Thyroid gland (tissue), 4 donors: ENCODE measurements around the gene PTPN13. TPM values are rescaled to one million over a fixed set of nuclear protein-coding genes. Genes with fewer than 3 reads are reported as not detected.

Source experiments
- DNase-seq, 2 donors: peaks; one replicate each; pipeline ENCODE4 v3.0.0-alpha.2; 2019
- H3K27ac ChIP-seq, 3 donors: fragments of 200-600 bp; sonication (generic); 1 replicate in 2 of 3; 2 replicates in 1 of 3; pipeline ENCODE4 v1.5.1; 2016 to 2019; ENCODE audit warnings: mild to moderate bottlenecking in 1 of 3, moderate library complexity in 1 of 3
- H3K27me3 ChIP-seq: fragments of 200-600 bp; sonication (generic); one replicate; pipeline ENCODE4 v1.5.1; 2019
- H3K36me3 ChIP-seq, 2 donors: fragments of 200-600 bp; sonication (generic); one replicate each; pipeline ENCODE4 v1.5.1; 2016 to 2019
- H3K4me1 ChIP-seq, 2 donors: fragments of 200-600 bp; sonication (generic); one replicate each; pipeline ENCODE4 v1.5.1; 2017 to 2019
- H3K4me3 ChIP-seq, 3 donors: fragments of 200-600 bp; sonication (generic); replicated peaks in 1 of 3; 1 replicate in 2 of 3; 2 replicates in 1 of 3; pipeline ENCODE4 v1.5.1; 2016; ENCODE audit warnings: mild to moderate bottlenecking in 1 of 3
- H3K9me3 ChIP-seq: fragments of 200-600 bp; sonication (generic); one replicate; pipeline ENCODE4 v1.5.1; 2017
- POLR2A ChIP-seq, 2 donors: fragments of 450-650 bp; IDR thresholded peaks; one replicate each; pipeline ENCODE4 v1.6.1; 2017; ENCODE audit warnings: antibody characterized with exemption in 2 of 2, mild to moderate bottlenecking in 2 of 2, moderate library complexity in 1 of 2
- WGBS, 2 donors: methylation state at CpG; one replicate each; pipeline ENCODE4 v1.1.5; 2017; 5-methylcytosine and 5-hydroxymethylcytosine counted together
- intact Hi-C: fragments of 100-400 bp; cut with DNase I; formaldehyde crosslinking; loops from one replicate; pipeline ENCODE4 v1.15.1; 2023
- total RNA-seq, 4 donors: library from RNA; depleted of rRNA; stranded (reverse); fragments of >200 nt; gene quantifications; one replicate each; pipeline ENCODE4 v1.2.3, GENCODE V29; 2016
- TF ChIP-seq, protein P1 (sequence below), 6 experiments: fragments of 200-600 bp in 3 of 6; fragments of 450-650 bp in 3 of 6; sonication (generic) in 3 of 6; IDR thresholded peaks; one replicate each; pipeline ENCODE4 v1.5.1; 2016 to 2019; ENCODE audit warnings: antibody characterized with exemption in 6 of 6, mild to moderate bottlenecking in 2 of 6, inconsistent platforms in 1 of 6, moderate library complexity in 1 of 6

Gene PTPN13
- total RNA-seq, 4 donors from 2014 or later: 49.7 to 89.5 (median 64.0) TPM

DNA sequence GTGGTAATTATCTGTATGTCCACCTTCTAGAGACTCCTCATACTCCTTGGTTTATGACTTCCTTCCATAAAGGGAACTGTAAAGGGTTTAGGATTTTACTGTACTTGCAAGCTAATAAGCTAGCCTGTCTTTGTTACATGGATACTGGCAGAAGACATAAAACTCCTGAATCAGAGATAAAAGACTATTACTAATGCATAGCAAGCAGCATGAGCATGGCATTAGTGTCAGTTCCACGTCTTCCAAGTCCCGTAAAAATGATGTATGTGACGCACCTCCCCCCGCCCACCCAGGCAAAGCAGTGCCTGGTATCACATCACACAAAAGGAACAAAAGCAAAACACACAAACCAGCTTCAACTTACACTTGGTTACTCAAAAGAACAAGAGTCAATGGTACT, 184.1 kb downstream of the PTPN13 start:
- no peak for TF ChIP-seq POLR2A (IDR thresholded peaks at IDR 0.05)
- Histone ChIP-seq H3K27ac (no peak overlapping the region), H3K4me3 (no peak overlapping the region), H3K4me1 (no peaks in the 10 kb centered on the region), H3K27me3 (no peaks in the 10 kb centered on the region), H3K9me3 (no peaks in the 10 kb centered on the region), H3K36me3 (peaks cover 0 to 10% of the 10 kb centered on the region in 2 donors)
- 94 to 99% methylated on average over 4 of the region's 4 CpGs for WGBS, 2 donors
- DNase-seq: no peak
- intact Hi-C loops: loop anchor here (10.0 kb wide), 1 partner anchor 283 kb away; no protein-coding TSS in a partner anchor

DNA sequence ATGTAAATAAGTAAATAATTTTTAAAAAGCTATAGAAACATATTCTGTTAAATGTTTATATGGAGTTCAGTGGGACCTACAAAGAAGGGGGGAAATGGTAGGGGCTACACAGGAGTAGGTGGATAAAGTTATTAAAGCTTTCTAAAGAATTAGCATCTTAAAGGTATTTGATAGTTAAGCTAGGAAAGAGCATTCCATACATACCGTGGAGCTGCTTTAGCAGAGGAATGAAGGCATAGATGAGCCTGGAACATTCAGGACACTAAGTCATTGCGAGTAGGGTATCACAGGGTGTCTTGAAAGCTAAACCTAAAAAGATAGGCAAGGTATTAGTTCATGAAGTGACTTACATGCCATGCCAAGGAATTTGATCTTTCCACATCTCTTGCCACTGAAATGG, 194.7 kb downstream of the PTPN13 start:
- TF ChIP-seq POLR2A (IDR thresholded peaks at IDR 0.05): no peak
- TF ChIP-seq, protein P1, sequence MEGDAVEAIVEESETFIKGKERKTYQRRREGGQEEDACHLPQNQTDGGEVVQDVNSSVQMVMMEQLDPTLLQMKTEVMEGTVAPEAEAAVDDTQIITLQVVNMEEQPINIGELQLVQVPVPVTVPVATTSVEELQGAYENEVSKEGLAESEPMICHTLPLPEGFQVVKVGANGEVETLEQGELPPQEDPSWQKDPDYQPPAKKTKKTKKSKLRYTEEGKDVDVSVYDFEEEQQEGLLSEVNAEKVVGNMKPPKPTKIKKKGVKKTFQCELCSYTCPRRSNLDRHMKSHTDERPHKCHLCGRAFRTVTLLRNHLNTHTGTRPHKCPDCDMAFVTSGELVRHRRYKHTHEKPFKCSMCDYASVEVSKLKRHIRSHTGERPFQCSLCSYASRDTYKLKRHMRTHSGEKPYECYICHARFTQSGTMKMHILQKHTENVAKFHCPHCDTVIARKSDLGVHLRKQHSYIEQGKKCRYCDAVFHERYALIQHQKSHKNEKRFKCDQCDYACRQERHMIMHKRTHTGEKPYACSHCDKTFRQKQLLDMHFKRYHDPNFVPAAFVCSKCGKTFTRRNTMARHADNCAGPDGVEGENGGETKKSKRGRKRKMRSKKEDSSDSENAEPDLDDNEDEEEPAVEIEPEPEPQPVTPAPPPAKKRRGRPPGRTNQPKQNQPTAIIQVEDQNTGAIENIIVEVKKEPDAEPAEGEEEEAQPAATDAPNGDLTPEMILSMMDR (IDR thresholded peaks at IDR 0.05): no peak
- Histone ChIP-seq H3K9me3 (no peaks in the 10 kb centered on the region), H3K27ac (no peak overlapping the region), H3K4me1 (no peaks in the 10 kb centered on the region), H3K4me3 (no peak overlapping the region), H3K36me3 (peaks cover 7 to 18% of the 10 kb centered on the region in 2 donors), H3K27me3 (no peaks in the 10 kb centered on the region)
- WGBS, 2 donors: 62 to 91% methylated on average over 2 of the region's 2 CpGs
- intact Hi-C loops: no loop called here
- DNase-seq: no peak

DNA sequence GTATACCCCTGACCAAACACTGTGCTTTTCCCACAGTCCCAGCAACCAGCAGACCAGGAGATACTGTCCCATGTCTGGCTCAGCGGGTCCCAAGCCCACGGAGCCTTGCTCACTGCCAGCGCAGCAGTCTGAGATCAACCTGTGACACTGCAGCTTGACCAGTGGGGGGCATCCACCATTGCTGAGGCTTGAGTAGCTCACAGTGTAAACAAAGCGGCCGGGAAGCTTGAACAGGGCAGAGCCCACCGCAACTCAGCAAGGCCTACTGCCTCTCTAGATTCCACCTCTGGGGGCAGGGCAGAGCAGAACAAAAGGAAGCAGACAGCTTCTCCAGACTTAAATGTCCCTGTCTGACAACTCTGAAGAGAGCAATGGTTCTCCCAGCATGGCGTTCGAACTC, 197.0 kb downstream of the PTPN13 start:
- WGBS, 2 donors: 90% methylated on average over 8 of the region's 8 CpGs; no CpG with 5 or more reads in 1 of the 2 donors
- DNase-seq: peak; percentile 1 to 4
- H3K4me3 ChIP-seq: no peak overlapping the region
- H3K36me3 ChIP-seq: peaks cover 3 to 14% of the 10 kb centered on the region in 2 donors
- intact Hi-C loops: no loop called here
- no peaks in the 10 kb centered on the region for H3K4me1 ChIP-seq
- TF ChIP-seq, protein P1 (IDR thresholded peaks at IDR 0.05): peak in 1 of 6 experiments; percentile 5
- no peak for TF ChIP-seq POLR2A (IDR thresholded peaks at IDR 0.05)
- H3K27ac ChIP-seq: no peak overlapping the region
- H3K9me3 ChIP-seq: no peaks in the 10 kb centered on the region
- no peaks in the 10 kb centered on the region for H3K27me3 ChIP-seq

DNA sequence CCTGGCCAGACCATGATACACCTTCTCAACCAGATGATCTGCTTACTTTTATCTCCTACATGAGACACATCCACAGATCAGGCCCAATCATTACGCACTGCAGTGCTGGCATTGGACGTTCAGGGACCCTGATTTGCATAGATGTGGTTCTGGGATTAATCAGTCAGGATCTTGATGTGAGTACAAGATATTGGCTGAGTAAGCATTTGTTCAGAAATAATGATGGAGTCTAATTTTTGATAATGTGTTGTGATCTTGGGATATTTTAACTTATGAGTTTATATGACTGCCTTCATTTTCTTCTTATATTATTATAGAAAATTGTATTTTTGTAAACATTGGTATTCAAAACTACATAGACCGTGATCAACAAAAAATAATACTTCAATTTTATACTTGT, 215.7 kb downstream of the PTPN13 start:
- 94 to 98% methylated on average over 3 of the region's 3 CpGs for WGBS, 2 donors
- intact Hi-C loops: no loop called here

DNA sequence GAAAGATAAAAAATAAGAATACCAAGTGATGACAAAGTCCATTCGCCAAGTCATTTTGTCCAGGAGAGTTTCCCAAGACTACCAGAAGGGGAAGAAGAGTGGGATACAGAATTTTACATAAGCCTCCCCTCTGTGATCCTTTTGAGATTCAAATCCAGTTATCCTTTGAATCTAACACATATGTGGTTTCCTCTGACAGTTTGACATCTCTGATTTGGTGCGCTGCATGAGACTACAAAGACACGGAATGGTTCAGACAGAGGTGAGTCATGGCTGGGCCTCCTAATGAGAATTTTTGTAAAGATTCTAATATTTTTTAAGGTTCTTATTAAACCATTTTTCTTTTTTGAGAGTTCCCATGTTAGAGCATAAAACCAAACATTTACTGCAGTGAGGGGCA, 216.7 kb downstream of the PTPN13 start:
- no peaks in the 10 kb centered on the region for H3K27me3 ChIP-seq
- no peak overlapping the region for H3K4me3 ChIP-seq
- no peak for DNase-seq
- WGBS, 2 donors: 94 to 97% methylated on average over 3 of the region's 3 CpGs
- TF ChIP-seq POLR2A (IDR thresholded peaks at IDR 0.05): no peak
- TF ChIP-seq, protein P1 (IDR thresholded peaks at IDR 0.05): no peak
- peaks cover 0 to 32% of the 10 kb centered on the region in 2 donors for H3K36me3 ChIP-seq
- no peak overlapping the region for H3K27ac ChIP-seq
- H3K4me1 ChIP-seq: no peaks in the 10 kb centered on the region
- H3K9me3 ChIP-seq: no peaks in the 10 kb centered on the region
- intact Hi-C loops: no loop called here

More for the DNA sequence above, 215.7 kb downstream of the PTPN13 start:
- H3K27ac ChIP-seq: no peak overlapping the region
- no peaks in the 10 kb centered on the region for H3K27me3 ChIP-seq
- H3K4me3 ChIP-seq: no peak overlapping the region
- TF ChIP-seq, protein P1 (IDR thresholded peaks at IDR 0.05): no peak
- no peak for TF ChIP-seq POLR2A (IDR thresholded peaks at IDR 0.05)
- no peaks in the 10 kb centered on the region for H3K4me1 ChIP-seq
- no peak for DNase-seq
- H3K9me3 ChIP-seq: no peaks in the 10 kb centered on the region
- peaks cover 3 to 29% of the 10 kb centered on the region in 2 donors for H3K36me3 ChIP-seq
